A549 treated with CORT108297 at 1 μM for 4 hours (cell line): ENCODE data around the gene TCEAL2. TPM values are rescaled to one million over a fixed set of nuclear protein-coding genes. Genes with fewer than 3 reads are reported as not detected.

ENCODE experiments used
- total RNA-seq: library from RNA; stranded (reverse); fragments of 200-300 nt; extraction: Qiagen RNA extraction; gene quantifications from 5 replicates; pipeline ENCODE4 v1.2.3, GENCODE V29; 2022

Gene TCEAL2
- total RNA-seq = not detected in 5 replicates

GRCh38 chrX:102125436-102125835 lies at the start of gene TCEAL2:
TCEAL2 (plus strand) TSS chrX:102125679; CDS start chrX:102126831, 1,152 bp downstream.

GRCh38 chrX:102142274-102142673 lies 16.8 kb downstream of the TCEAL2 start, which contains the start of gene TCEAL6:
TCEAL6 (minus strand) TSS chrX:102142481.

GRCh38 chrX:102155806-102156179 lies 30.3 kb downstream of the TCEAL2 start, which contains the start of gene BEX5:
BEX5 (minus strand) TSS chrX:102155977; CDS start chrX:102154265, 1,712 bp downstream.

Other genes with a start within 250 kb of the TCEAL2 start
- 0.08 TPM in 1 of 5 replicates, not detected in the others for gene ZMAT1, start 193.7 kb upstream of the TCEAL2 start, total RNA-seq
- gene TCEAL6, start 16.8 kb downstream of the TCEAL2 start, total RNA-seq = not detected in 5 replicates
- not detected in 5 replicates for gene BEX5, start 30.3 kb downstream of the TCEAL2 start, total RNA-seq
- not detected in 5 replicates for gene TCP11X1, start 89.6 kb downstream of the TCEAL2 start, total RNA-seq
- not detected in 5 replicates for gene NXF2, start 121.5 kb downstream of the TCEAL2 start, total RNA-seq